DOHH2 (cell line): ENCODE measurements around the gene FZD8.

Experiments
- EZH2phosphoT487 ChIP-seq: fragments of 200-600 bp; sonication (generic); IDR thresholded peaks from 2 replicates; pipeline ENCODE4 v1.6.1; 2017; ENCODE audit warnings: borderline replicate concordance, mild to moderate bottlenecking, antibody characterized with exemption, low read length, moderate library complexity, mixed read lengths
- TF ChIP-seq, protein P1 (sequence below): fragments of 200-600 bp; sonication (generic); IDR thresholded peaks from one replicate; pipeline ENCODE4 v1.5.1; 2014; ENCODE audit warnings: antibody characterized with exemption, mild to moderate bottlenecking, low read depth, low read length; ENCODE audit not compliant: poor library complexity, severe bottlenecking

DNA sequence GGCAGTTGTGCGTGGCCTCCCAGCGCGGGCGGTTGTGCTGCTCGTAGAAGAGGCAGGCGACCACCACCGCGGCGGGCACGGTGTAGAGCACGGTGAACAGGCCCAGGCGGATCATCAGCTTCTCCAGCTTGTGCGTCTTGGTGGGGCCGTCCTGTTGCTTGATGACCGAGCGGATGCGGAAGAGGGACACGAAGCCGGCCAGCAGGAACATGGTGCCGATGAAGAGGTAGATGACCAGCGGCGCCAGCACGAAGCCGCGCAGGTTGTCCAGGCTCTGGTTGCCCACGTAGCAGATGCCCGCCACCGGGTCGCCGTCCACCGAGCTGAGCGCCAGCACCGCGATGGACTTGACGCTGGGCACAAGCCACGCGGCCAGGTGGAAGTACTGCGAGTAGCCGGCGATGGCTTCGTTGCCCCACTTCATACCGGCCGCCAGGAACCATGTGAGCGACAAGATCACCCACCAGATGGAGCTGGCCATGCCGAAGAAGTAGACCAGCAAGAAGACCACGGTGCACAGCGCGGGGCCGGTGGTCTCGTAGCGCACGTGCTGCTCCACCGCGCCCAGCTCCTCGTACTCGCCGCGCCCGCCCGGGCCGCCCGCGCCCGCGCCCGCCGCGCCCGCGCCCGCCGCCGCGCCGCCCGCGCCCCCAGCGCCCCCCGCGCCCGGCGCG, 2.2 kb downstream of the FZD8 start:
- TF ChIP-seq EZH2phosphoT487, result no peak
- TF ChIP-seq, protein P1, sequence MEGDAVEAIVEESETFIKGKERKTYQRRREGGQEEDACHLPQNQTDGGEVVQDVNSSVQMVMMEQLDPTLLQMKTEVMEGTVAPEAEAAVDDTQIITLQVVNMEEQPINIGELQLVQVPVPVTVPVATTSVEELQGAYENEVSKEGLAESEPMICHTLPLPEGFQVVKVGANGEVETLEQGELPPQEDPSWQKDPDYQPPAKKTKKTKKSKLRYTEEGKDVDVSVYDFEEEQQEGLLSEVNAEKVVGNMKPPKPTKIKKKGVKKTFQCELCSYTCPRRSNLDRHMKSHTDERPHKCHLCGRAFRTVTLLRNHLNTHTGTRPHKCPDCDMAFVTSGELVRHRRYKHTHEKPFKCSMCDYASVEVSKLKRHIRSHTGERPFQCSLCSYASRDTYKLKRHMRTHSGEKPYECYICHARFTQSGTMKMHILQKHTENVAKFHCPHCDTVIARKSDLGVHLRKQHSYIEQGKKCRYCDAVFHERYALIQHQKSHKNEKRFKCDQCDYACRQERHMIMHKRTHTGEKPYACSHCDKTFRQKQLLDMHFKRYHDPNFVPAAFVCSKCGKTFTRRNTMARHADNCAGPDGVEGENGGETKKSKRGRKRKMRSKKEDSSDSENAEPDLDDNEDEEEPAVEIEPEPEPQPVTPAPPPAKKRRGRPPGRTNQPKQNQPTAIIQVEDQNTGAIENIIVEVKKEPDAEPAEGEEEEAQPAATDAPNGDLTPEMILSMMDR, result no peak
